Natural killer cell (primary cell): ENCODE measurements around the gene PDLIM1. TPM values are rescaled to one million over a fixed set of nuclear protein-coding genes. Genes with fewer than 3 reads are reported as not detected.
"Not testable (repeated sequence)": the region's sequence is repeated elsewhere in the genome, so short reads cannot be mapped to it uniquely, and the experiment has no call there.

ENCODE experiments used
- ATAC-seq, 3 donors: fragments of 150-1000 bp in 2 of 3; fragments of 200-7000 bp in 1 of 3; cut with Tn5 transposase; 1 replicate in 1 of 3; 2 replicates in 2 of 3; pipeline ENCODE4 v1.10.0; 2021; ENCODE audit warnings: mild to moderate bottlenecking in 2 of 3, moderate library complexity in 2 of 3
- DNase-seq, 2 donors: peaks; one replicate each; pipeline versions ENCODE4 v3.0.0 to v3.0.0-alpha.2; 2013 to 2021; ENCODE audit warnings: mixed read lengths in 1 of 2
- H3K27ac ChIP-seq: one replicate; pipeline ENCODE4 v1.5.1; 2013; ENCODE audit warnings: mild to moderate bottlenecking, low read length
- H3K27me3 ChIP-seq: one replicate; pipeline ENCODE4 v1.6.1; 2013; ENCODE audit warnings: low read length; ENCODE audit not compliant: control insufficient read depth, insufficient read depth
- H3K36me3 ChIP-seq: one replicate; pipeline ENCODE4 v1.6.1; 2013; ENCODE audit warnings: low read length; ENCODE audit not compliant: control insufficient read depth, insufficient read depth
- H3K4me1 ChIP-seq: one replicate; pipeline ENCODE4 v1.6.1; 2013; ENCODE audit warnings: low read length; ENCODE audit not compliant: control insufficient read depth, insufficient read depth
- H3K4me3 ChIP-seq: one replicate; pipeline ENCODE4 v1.5.1; 2013; ENCODE audit warnings: low read length
- H3K9me3 ChIP-seq: one replicate; pipeline ENCODE4 v1.6.1; 2013; ENCODE audit warnings: low read length; ENCODE audit not compliant: control insufficient read depth, insufficient read depth
- H3K27ac Mint-ChIP-seq, 2 donors: one replicate each; pipeline ENCODE4 v1.8.0; 2022; ENCODE audit warnings: mild to moderate bottlenecking in 2 of 2, mixed read lengths in 2 of 2, moderate library complexity in 1 of 2
- H3K27me3 Mint-ChIP-seq, 2 donors: one replicate each; pipeline ENCODE4 v1.8.0; 2022; ENCODE audit warnings: low read depth in 2 of 2, mixed read lengths in 2 of 2
- H3K36me3 Mint-ChIP-seq: one replicate; pipeline ENCODE4 v1.8.0; 2022; ENCODE audit warnings: mixed read lengths
- H3K4me1 Mint-ChIP-seq, 2 donors: one replicate each; pipeline ENCODE4 v1.8.0; 2022; ENCODE audit warnings: mixed read lengths in 2 of 2
- H3K4me3 Mint-ChIP-seq: one replicate; pipeline ENCODE4 v1.8.0; 2022; ENCODE audit warnings: mild to moderate bottlenecking, moderate library complexity, mixed read lengths
- H3K9me3 Mint-ChIP-seq, 2 donors: one replicate each; pipeline ENCODE4 v1.8.0; 2022; ENCODE audit warnings: mixed read lengths in 2 of 2
- WGBS: methylation state at CpG from one replicate; pipeline ENCODE4 v1.1.7; 2013; ENCODE audit warnings: missing lambda C conversion rate; ENCODE audit not compliant: insufficient coverage; 5-methylcytosine and 5-hydroxymethylcytosine counted together
- intact Hi-C: fragments of 100-400 bp; cut with micrococcal nuclease; formaldehyde crosslinking; loops from one replicate; pipeline ENCODE4 v1.14.2; 2022
- total RNA-seq, 4 donors: library from RNA; stranded (reverse); fragments of 120-200 nt in 1 of 4; gene quantifications; one replicate each; pipeline versions ENCODE4 v1.2.3 to v1.2.4, GENCODE V29; 2013 to 2022
- TF ChIP-seq, protein P1 (sequence below): fragments of 200-600 bp; IDR thresholded peaks from one replicate; pipeline ENCODE4 v1.8.0; 2022; ENCODE audit warnings: antibody characterized with exemption

PDLIM1 gene
- total RNA-seq, 3 donors from 2014 or later (not counting 1 experiment from before 2014, with no cell fraction given), result 7.1 to 25.2 (median 24.5) TPM

- H3K36me3 ChIP-seq, result peaks cover 3% of the 10 kb centered on the region
- 81% methylated on average over 8 of the region's 8 CpGs for WGBS
- TF ChIP-seq, protein P1, sequence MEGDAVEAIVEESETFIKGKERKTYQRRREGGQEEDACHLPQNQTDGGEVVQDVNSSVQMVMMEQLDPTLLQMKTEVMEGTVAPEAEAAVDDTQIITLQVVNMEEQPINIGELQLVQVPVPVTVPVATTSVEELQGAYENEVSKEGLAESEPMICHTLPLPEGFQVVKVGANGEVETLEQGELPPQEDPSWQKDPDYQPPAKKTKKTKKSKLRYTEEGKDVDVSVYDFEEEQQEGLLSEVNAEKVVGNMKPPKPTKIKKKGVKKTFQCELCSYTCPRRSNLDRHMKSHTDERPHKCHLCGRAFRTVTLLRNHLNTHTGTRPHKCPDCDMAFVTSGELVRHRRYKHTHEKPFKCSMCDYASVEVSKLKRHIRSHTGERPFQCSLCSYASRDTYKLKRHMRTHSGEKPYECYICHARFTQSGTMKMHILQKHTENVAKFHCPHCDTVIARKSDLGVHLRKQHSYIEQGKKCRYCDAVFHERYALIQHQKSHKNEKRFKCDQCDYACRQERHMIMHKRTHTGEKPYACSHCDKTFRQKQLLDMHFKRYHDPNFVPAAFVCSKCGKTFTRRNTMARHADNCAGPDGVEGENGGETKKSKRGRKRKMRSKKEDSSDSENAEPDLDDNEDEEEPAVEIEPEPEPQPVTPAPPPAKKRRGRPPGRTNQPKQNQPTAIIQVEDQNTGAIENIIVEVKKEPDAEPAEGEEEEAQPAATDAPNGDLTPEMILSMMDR, result peak; percentile 15
- H3K4me3 ChIP-seq, result no peak overlapping the region
- H3K4me1 ChIP-seq, result no peaks in the 10 kb centered on the region
- Mint-ChIP-seq H3K27ac (no peak overlapping the region), H3K36me3 (peaks cover under 1% of the 10 kb centered on the region), H3K4me1 (no peaks in the 10 kb centered on the region), H3K27me3 (no peaks in the 10 kb centered on the region), H3K4me3 (no peak overlapping the region), H3K9me3 (no peaks in the 10 kb centered on the region)
- H3K27ac ChIP-seq, result no peak overlapping the region
- no peaks in the 10 kb centered on the region for H3K27me3 ChIP-seq
- intact Hi-C loops, result no loop called here
- ATAC-seq, result peak in 1 of 3 donors; percentile 48
- DNase-seq, result peak in 1 of 2 donors; percentile 47
- H3K9me3 ChIP-seq, result no peaks in the 10 kb centered on the region
These were observed 48.1 kb downstream of the PDLIM1 start for GRCh38 chr10:95242581-95243317.

DNA sequence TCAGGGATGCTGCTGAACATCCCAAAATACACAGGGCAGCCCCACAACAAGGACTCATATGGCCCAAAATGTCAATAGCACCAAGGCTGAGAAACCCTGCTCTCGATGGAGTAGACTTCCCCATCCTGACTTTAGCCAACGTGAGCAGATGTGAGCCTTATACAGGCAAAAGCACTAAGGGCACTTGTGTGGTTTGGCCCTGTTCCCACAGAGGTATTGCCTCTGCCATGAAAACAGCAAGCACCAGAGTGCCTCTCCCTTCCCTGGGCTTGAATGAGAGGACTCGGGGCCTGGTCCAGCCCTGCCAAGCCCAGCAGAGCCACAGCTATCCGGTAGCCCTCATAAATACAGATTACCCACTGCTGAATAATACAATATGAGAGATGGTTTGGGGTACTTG, 49.3 kb downstream of the PDLIM1 start:
- intact Hi-C loops, result no loop called here
- Histone ChIP-seq H3K4me3 (no peak overlapping the region), H3K4me1 (no peaks in the 10 kb centered on the region), H3K27ac (no peak overlapping the region), H3K27me3 (no peaks in the 10 kb centered on the region), H3K9me3 (no peaks in the 10 kb centered on the region), H3K36me3 (peaks cover 4% of the 10 kb centered on the region)
- DNase-seq (no peak), ATAC-seq (no peak)
- 42% methylated on average over 3 of the region's 4 CpGs for WGBS
- no peaks in the 10 kb centered on the region for H3K27me3 Mint-ChIP-seq
- no peaks in the 10 kb centered on the region for H3K4me1 Mint-ChIP-seq
- no peak overlapping the region for H3K27ac Mint-ChIP-seq
- H3K9me3 Mint-ChIP-seq, result no peaks in the 10 kb centered on the region
- H3K4me3 Mint-ChIP-seq, result no peak overlapping the region
- H3K36me3 Mint-ChIP-seq, result peaks cover 7% of the 10 kb centered on the region
- TF ChIP-seq, protein P1, result no peak

GRCh38 chr10:95240811-95241210, 50.0 kb downstream of the PDLIM1 start:
- peaks cover 7% of the 10 kb centered on the region for H3K36me3 Mint-ChIP-seq
- no peak overlapping the region for H3K27ac Mint-ChIP-seq
- Histone ChIP-seq H3K9me3 (no peaks in the 10 kb centered on the region), H3K36me3 (peaks cover 4% of the 10 kb centered on the region), H3K27me3 (no peaks in the 10 kb centered on the region), H3K27ac (no peak overlapping the region), H3K4me3 (no peak overlapping the region), H3K4me1 (no peaks in the 10 kb centered on the region)
- no peaks in the 10 kb centered on the region for H3K4me1 Mint-ChIP-seq
- H3K4me3 Mint-ChIP-seq, result no peak overlapping the region
- TF ChIP-seq, protein P1, result no peak
- DNase-seq (no peak), ATAC-seq (no peak)
- no peaks in the 10 kb centered on the region for H3K27me3 Mint-ChIP-seq
- no peaks in the 10 kb centered on the region for H3K9me3 Mint-ChIP-seq
- WGBS, result 97% methylated on average over 6 of the region's 6 CpGs
- intact Hi-C loops, result no loop called here

DNA sequence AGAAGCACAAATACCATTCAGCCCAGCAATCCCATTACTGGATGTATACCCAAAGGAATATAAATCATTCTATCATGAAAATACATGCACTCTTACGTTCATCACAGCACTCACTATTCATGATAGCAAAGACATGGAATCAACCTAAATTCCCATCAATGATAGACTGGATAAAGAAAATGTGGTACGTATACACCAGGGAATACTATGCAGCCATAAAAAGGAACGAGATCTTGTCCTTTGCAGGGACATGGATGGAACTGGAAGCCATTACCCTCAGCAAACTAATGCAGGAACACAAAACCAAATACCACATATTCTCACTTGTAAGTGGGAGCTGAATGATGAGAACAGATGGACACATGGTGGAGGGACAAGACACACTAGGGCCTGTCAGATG, 50.7 kb downstream of the PDLIM1 start:
- H3K27me3 ChIP-seq, H3K4me3 Mint-ChIP-seq, DNase-seq, H3K9me3 Mint-ChIP-seq, H3K36me3 Mint-ChIP-seq, H3K36me3 ChIP-seq, H3K27ac ChIP-seq, ATAC-seq, H3K9me3 ChIP-seq, H3K4me1 Mint-ChIP-seq, H3K27me3 Mint-ChIP-seq, H3K4me3 ChIP-seq, intact Hi-C loops, H3K27ac Mint-ChIP-seq, H3K4me1 ChIP-seq: not testable (repeated sequence)
- 96% methylated on average over 3 of the region's 3 CpGs for WGBS
